Stimulated activated CD4-positive, alpha-beta T cell treated with anti-CD3 and anti-CD28 coated beads, Interleukin-4, amount 100 ng/mL, for 4 hours (primary cell): Measurements from ENCODE around the gene UCK2.

Experiments
- DNase-seq, 2 experiments: peaks; one replicate each; pipeline ENCODE4 v3.0.0-alpha.2; 2020

Gene UCK2

DNA sequence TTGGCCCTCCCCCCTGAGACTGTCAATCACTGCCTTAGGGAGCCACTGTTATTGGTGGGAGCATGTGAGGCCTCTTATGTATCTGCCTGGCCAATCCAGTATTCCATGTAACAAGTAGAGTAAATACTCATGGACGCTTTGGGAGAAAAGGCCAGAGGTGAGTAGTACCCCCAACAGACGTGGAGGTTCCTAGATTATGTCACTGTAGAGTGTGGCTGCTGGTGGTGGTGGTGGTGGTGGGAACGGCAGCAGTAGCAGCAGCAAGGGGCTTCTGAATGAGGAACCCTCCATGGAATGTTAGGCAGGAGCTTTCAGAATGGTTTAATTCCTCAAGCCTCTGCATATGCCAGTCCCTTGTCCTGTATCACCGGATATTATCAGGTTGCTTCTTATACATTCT is 118.5 kb downstream of the UCK2 start:
- no peak for DNase-seq

DNA sequence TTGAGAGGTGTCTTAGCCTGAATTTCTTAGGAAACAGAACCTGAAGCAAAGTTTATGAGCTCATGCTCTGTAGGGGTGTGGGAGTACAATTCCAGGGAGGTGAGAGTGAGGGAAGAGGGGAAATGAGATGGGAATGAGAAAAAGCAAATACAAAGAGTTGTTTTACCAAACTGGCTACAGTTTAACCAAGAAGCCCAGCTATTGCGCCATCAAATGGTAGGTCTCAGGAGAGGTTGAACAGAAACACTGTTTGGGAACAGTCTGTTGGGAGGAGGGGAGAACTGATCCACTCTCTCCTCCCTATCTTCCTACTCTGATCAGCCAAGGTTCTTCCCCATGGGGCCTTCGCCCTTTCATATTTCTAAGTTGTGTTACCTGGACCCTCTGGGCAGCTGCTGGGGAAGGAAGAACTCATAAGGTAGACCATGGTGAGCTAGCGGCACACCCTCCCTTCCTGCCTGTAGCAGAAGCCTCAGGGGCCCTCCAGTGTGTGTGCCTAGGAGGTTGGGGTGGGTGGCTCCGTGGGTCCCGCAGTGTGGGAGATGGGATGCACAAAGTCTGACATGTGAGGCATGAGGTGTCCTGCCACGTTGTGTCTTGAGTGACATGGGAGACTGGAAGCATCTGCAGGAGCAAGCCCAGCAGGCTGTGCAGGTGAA is 120.5 kb downstream of the UCK2 start:
- no peak for DNase-seq

DNA sequence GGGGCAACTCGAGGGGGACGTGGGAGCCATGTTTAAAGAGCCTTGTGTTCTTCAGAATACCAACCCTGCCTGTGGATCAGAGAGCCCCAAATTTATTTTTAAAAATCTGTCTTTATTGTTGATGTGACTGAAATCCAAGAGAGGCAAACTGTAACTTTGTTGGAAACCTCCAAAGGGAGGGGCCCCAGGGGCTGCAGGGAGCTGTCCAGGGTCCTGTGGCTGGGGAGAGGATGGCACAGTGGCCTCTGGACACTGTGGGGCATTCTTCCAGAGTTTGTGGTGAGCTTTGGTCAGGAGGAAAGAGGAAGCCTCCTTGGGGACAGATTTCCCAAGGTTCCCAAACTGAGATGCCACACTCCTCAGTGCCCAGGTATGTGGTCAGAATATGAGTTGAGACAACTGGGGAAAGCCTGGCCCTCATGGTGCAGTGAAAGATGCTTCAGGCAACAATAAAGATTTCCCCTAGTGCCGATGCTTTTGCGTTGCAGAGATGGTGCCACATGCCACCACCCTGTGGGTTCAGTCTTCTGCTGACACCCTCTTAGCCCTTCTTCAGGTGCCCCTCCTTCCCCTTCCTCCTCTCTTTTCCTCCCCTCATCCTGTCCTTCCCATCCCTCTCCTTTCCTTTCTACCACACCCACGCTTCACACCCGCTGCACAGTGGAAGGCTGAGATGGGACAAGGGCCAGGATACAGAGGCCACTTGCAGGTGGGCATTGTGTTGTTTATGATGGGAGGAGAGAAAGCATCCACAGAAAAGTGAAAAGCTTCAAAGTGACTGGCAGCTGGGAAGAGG is 122.1 kb downstream of the UCK2 start:
- no peak for DNase-seq

DNA sequence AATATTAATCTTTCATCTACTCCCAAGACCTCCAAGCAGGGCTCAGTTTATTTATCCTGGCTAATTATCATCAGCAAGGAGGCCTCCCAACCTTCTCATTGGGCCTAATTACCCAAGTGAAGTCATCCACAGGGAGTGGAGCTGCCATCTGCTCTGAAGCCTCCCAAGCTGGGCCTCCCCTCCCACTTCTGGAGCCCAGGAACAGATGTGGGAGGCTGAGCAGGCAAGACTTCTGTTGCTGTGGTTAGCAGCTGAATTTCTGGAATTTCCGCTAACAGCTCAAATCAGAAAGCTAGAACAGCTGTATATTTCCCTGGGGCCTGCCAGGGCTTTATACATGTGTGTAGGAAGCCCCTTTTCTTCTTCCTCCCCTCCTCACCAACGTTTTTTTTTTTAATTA is 127.5 kb downstream of the UCK2 start:
- no peak for DNase-seq

DNA sequence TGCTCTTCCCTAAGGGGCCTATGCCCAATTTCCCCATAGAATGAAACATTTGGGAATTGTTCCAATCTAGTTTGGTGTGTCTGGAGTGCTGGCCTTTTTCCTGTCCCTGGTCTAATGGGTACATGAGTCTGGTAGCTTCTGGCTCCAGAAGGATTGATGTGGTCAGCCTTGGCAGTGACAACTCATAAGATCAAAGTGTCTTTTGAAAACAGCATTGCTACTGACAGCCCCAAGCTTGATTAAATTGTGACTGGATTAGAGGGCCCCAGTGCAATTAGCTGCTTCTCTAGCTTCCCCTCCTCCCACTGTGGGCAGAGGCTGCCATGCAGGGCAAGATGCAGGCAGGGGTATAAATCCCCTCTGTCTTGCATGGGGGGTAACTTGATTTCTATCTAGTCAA is 130.9 kb downstream of the UCK2 start:
- no peak for DNase-seq

DNA sequence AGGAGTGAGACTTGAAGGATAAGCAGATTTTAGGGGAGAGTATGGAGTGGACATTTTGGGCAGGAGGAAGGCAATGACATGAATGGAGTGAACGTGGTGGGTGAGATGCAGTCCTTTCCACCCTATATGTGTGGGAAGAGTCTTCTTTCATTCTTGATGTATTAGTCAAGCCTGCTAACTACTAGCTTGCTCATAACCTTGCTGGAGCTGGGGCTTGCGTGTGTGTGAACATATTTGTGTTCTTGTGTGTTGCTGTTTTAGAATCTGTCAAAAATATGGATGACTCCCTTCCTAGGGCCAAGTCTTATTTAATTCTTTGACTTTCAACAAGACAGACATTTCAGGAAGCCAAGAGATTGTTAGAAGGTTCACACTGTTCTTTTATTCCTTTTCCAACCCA is 132.7 kb downstream of the UCK2 start:
- no peak for DNase-seq

DNA sequence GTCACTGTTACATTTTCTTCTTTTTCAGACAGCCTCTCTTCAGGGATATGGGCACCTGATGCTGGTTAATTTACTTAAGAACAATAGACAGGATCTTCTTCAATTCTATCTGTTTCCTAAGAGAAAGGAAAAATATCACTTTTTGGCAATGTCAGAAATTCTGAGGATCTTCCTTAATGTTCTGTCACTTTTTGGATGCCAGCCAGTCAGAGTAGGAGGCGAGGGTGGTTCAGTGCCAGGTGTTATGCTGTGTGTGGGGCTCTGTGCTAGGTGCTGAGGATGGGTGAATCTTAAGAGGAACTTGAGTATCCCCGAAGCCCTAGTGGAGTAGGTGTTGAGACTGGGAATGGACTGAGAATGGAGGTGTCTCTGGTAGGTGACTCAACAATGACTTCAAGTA is 133.5 kb downstream of the UCK2 start:
- no peak for DNase-seq
